B cell (primary cell): ENCODE data around the gene NUMA1.

ENCODE experiments used
- EZH2 ChIP-seq: IDR thresholded peaks from 2 replicates; pipeline ENCODE4 v1.6.1; 2012; ENCODE audit warnings: borderline replicate concordance, low read depth, mild to moderate bottlenecking, moderate library complexity, low read length; ENCODE audit not compliant: insufficient read depth, poor library complexity, severe bottlenecking
- TF ChIP-seq, protein P1 (sequence below): fragments of 200-600 bp; IDR thresholded peaks from one replicate; pipeline ENCODE4 v1.8.0; 2022; ENCODE audit warnings: antibody characterized with exemption, mild to moderate bottlenecking

DNA sequence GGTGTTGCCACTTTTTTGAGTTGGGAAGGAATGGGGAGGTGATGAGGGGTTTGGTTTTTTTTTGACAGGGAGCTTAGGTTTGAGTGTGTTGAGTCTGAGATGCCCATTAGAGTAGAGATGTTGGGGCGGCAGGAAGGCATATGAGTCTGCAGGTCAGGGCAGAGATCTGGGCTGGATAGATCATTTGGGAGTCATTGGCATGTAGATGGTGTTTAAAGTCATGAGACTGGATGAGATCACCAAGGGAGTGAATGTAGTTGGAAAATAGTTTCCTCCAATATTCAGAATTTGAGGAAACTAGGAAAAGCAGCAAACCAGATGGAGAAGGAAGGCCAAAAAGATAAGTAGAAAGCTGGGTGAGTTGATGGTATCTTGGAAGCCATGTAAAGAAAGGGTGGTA, 34.2 kb upstream of the NUMA1 start:
- TF ChIP-seq, protein P1, sequence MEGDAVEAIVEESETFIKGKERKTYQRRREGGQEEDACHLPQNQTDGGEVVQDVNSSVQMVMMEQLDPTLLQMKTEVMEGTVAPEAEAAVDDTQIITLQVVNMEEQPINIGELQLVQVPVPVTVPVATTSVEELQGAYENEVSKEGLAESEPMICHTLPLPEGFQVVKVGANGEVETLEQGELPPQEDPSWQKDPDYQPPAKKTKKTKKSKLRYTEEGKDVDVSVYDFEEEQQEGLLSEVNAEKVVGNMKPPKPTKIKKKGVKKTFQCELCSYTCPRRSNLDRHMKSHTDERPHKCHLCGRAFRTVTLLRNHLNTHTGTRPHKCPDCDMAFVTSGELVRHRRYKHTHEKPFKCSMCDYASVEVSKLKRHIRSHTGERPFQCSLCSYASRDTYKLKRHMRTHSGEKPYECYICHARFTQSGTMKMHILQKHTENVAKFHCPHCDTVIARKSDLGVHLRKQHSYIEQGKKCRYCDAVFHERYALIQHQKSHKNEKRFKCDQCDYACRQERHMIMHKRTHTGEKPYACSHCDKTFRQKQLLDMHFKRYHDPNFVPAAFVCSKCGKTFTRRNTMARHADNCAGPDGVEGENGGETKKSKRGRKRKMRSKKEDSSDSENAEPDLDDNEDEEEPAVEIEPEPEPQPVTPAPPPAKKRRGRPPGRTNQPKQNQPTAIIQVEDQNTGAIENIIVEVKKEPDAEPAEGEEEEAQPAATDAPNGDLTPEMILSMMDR: no peak
- TF ChIP-seq EZH2: no peak
